ENCODE measurements around the gene TOMM20. TPM values are rescaled to one million over a fixed set of nuclear protein-coding genes. Genes with fewer than 3 reads are reported as not detected.

Gene TOMM20
- total and polyA plus RNA-seq, 2 of the 8 experiments (the other 6 are each of a cell fraction or from before 2014, with no cell fraction given): 71.4 to 168 TPM

DNA sequence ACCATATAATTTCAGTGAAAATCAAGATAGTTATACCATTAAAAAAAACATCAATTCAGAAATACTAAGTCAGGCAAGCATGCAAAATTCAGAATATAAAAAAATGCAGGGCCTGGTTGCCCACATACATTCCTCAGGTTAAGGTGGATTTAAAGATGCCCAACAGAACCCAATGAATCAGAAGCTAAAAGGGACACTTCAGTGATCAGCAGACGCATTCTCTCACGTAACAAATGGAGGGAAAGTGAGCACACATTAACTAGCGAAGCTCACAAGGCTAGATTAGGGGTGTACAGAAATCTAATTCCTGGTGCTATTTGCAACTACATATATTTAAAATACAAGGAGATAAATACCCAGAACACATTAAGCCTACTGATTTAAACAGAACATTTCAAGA is 17.5 kb downstream of the TOMM20 start:
- no peak overlapping the region for H3K14ac ChIP-seq (ENCODE audit: insufficient read length)
- H3K4me2 ChIP-seq (ENCODE audit: insufficient read depth in 1 of 2, low read depth in 2 of 2, low read length in 2 of 2): no peak overlapping the region
- WGBS, 2 experiments (ENCODE audit: extremely low coverage in 1 of 2, insufficient coverage in 1 of 2, insufficient read length in 1 of 2, insufficient replicate concordance in 2 of 2, low coverage in 1 of 2, low lambda C conversion rate in 2 of 2, missing lambda C conversion rate in 1 of 2): 96% methylated on average over 3 of the region's 3 CpGs; no CpG with 5 or more reads in 1 of the 2 experiments
- H2BK5ac ChIP-seq (ENCODE audit: low read depth, low read length): no peak overlapping the region
- no peak overlapping the region for H2BK15ac ChIP-seq (ENCODE audit: low read length)
- no peak overlapping the region for H2BK20ac ChIP-seq (ENCODE audit: low read length)
- no peak overlapping the region for H3K18ac ChIP-seq (ENCODE audit: extremely low read depth, low read length)
- ChIA-PET POLR2A (ENCODE audit: partially characterized antibody) (interaction anchor here (1.5 to 3.3 kb wide), 2 partner anchors 13 to 32 kb away, joined by 3 to 24 read pairs; no protein-coding TSS in a partner anchor), CTCF (ENCODE audit: partially characterized antibody) (no interaction called here)
- H3K27ac ChIP-seq (ENCODE audit: low read depth, low read length): no peak overlapping the region
- H2BK120ac ChIP-seq (replicated peaks; ENCODE audit: low read depth, low read length): no peak overlapping the region
- no peak overlapping the region for H2AK5ac ChIP-seq (ENCODE audit: low read depth, low read length)
- H4K5ac ChIP-seq (ENCODE audit: insufficient read length, low read depth, low read length): no peak overlapping the region
- no peaks in the 10 kb centered on the region for H3K23me2 ChIP-seq (ENCODE audit: low read depth, low read length)
- no peak overlapping the region for H3K56ac ChIP-seq (replicated peaks; ENCODE audit: insufficient read length, low read depth, low read length)
- H4K91ac ChIP-seq (replicated peaks; ENCODE audit: insufficient read length, low read length): no peak overlapping the region
- H3K27me3 ChIP-seq (replicated peaks in 1 of 4; ENCODE audit: control insufficient read depth in 3 of 4, extremely low read depth in 1 of 4, insufficient read depth in 3 of 4, low read length in 3 of 4): no peaks in the 10 kb centered on the region
- peaks cover 4% of the 10 kb centered on the region; the same call in 1 of the 2 replicates for H3K79me1 ChIP-seq (ENCODE audit: low read depth, low read length)
- no peak overlapping the region for H3K9ac ChIP-seq (replicated peaks in 1 of 4; ENCODE audit: extremely low read depth in 1 of 4, low read depth in 3 of 4, low read length in 3 of 4)
- no peak overlapping the region for H2BK12ac ChIP-seq (ENCODE audit: low read depth, low read length)
- no peak overlapping the region for H3K4me3 ChIP-seq (ENCODE audit: extremely low read depth in 1 of 4, insufficient read depth in 2 of 4, low read depth in 3 of 4, low read length in 4 of 4)
- H3K4me1 ChIP-seq (replicated peaks in 1 of 4; ENCODE audit: control insufficient read depth in 3 of 4, insufficient read depth in 4 of 4, low read length in 3 of 4): no peaks in the 10 kb centered on the region
- no peaks in the 10 kb centered on the region for H3K9me3 ChIP-seq (ENCODE audit: insufficient read depth in 2 of 2, low read depth in 1 of 2, low read length in 1 of 2)
- FAIRE-seq (no peak), DNase-seq (ENCODE audit: low read depth in 1 of 2, low spot score in 2 of 2) (peak in 1 of 2 experiments; percentile 8)
- no peak overlapping the region for H2AFZ ChIP-seq (ENCODE audit: low read length)
- no peak overlapping the region for H3K23ac ChIP-seq (ENCODE audit: insufficient read length)
- no peak overlapping the region for H3K4ac ChIP-seq (replicated peaks; ENCODE audit: insufficient read length, low read depth, low read length)
- no peak overlapping the region for H4K8ac ChIP-seq (ENCODE audit: extremely low read depth, insufficient read depth, low read length)
- H4K20me1 ChIP-seq (replicated peaks in 1 of 2; ENCODE audit: control insufficient read depth in 1 of 2, insufficient read depth in 2 of 2, low read length in 2 of 2): peaks cover 2 to 6% of the 10 kb centered on the region in 2 experiments
- TF ChIP-seq, protein P1, sequence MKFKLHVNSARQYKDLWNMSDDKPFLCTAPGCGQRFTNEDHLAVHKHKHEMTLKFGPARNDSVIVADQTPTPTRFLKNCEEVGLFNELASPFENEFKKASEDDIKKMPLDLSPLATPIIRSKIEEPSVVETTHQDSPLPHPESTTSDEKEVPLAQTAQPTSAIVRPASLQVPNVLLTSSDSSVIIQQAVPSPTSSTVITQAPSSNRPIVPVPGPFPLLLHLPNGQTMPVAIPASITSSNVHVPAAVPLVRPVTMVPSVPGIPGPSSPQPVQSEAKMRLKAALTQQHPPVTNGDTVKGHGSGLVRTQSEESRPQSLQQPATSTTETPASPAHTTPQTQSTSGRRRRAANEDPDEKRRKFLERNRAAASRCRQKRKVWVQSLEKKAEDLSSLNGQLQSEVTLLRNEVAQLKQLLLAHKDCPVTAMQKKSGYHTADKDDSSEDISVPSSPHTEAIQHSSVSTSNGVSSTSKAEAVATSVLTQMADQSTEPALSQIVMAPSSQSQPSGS (IDR thresholded peaks at IDR 0.05; ENCODE audit: low read length): no peak
- TF ChIP-seq SUZ12 (IDR thresholded peaks at IDR 0.05; ENCODE audit: low read length): no peak
- peaks cover 0 to 32% of the 10 kb centered on the region in 2 experiments; a peak in 2 of 4 replicates for H3K79me2 ChIP-seq (ENCODE audit: control insufficient read depth in 1 of 2, insufficient read depth in 2 of 2, low read length in 2 of 2)
- peaks cover 24 to 73% (median 60%) of the 10 kb centered on the region in 4 experiments for H3K36me3 ChIP-seq (ENCODE audit: control insufficient read depth in 2 of 4, insufficient read depth in 4 of 4, low read length in 3 of 4)

Data from H1 (cell line).